HepG2 (cell line): ENCODE data around the gene MT4. TPM values are rescaled to one million over a fixed set of nuclear protein-coding genes. Genes with fewer than 3 reads are reported as not detected.

Source experiments
- CREBL2 ChIP-seq: sonication (generic); formaldehyde crosslinking; IDR thresholded peaks from 2 replicates; pipeline ENCODE4 v1.8.1; 2023; ENCODE audit warnings: missing genetic modification reagents, mild to moderate bottlenecking, borderline replicate concordance
- CTCF ChIP-seq: sonication (generic); formaldehyde crosslinking; IDR thresholded peaks from 2 replicates; pipeline ENCODE4 v1.5.0; 2020; ENCODE audit warnings: mild to moderate bottlenecking, missing genetic modification reagents, moderate library complexity
- ELF3 ChIP-seq: IDR thresholded peaks from 2 replicates; pipeline ENCODE4 v1.6.1; 2016; ENCODE audit warnings: missing genetic modification reagents, missing compliant biosample characterization
- HINFP ChIP-seq: sonication (generic); formaldehyde crosslinking; IDR thresholded peaks from 2 replicates; pipeline ENCODE4 v1.4.0; 2020; ENCODE audit warnings: low read depth, mild to moderate bottlenecking, missing genetic modification reagents
- HMGXB4 ChIP-seq, 2 experiments: sonication (generic) in 1 of 2; formaldehyde crosslinking in 1 of 2; IDR thresholded peaks; 2 replicates each; pipeline versions ENCODE4 v1.4.0 to v1.6.1; 2018 to 2020; ENCODE audit warnings: missing genetic modification reagents in 2 of 2, borderline replicate concordance in 1 of 2, low read depth in 1 of 2, mild to moderate bottlenecking in 1 of 2, missing biosample characterization in 1 of 2
- IKZF5 ChIP-seq: IDR thresholded peaks from 2 replicates; pipeline ENCODE4 v1.6.1; 2018; ENCODE audit warnings: missing genetic modification reagents, mild to moderate bottlenecking, missing compliant biosample characterization
- KDM2A ChIP-seq: sonication (generic); formaldehyde crosslinking; IDR thresholded peaks from 2 replicates; pipeline ENCODE4 v1.4.0; 2020; ENCODE audit warnings: low read depth, missing genetic modification reagents, borderline replicate concordance
- LCORL ChIP-seq, 2 experiments: fragments of 450-650 bp in 1 of 2; sonication (generic) in 1 of 2; formaldehyde crosslinking in 1 of 2; IDR thresholded peaks; 2 replicates each; pipeline versions ENCODE4 v1.5.0 to v1.6.1; 2017 to 2020; ENCODE audit warnings: antibody characterized with exemption in 1 of 2, missing genetic modification reagents in 1 of 2
- NR3C1 ChIP-seq: sonication (generic); formaldehyde crosslinking; IDR thresholded peaks from 2 replicates; pipeline ENCODE4 v1.4.0; 2020; ENCODE audit warnings: missing genetic modification reagents
- RAD21 ChIP-seq: fragments of 450-650 bp; formaldehyde crosslinking; IDR thresholded peaks from 2 replicates; pipeline ENCODE4 v1.5.0; 2020; ENCODE audit warnings: mild to moderate bottlenecking
- REL ChIP-seq: sonication (generic); formaldehyde crosslinking; conservative IDR thresholded peaks from 2 replicates; pipeline ENCODE4 v1.8.0; 2022; ENCODE audit warnings: mild to moderate bottlenecking, missing genetic modification reagents, moderate library complexity
- REPIN1 ChIP-seq: sonication (generic); formaldehyde crosslinking; IDR thresholded peaks from 2 replicates; pipeline ENCODE4 v1.8.0; 2022; ENCODE audit warnings: missing genetic modification reagents, low read depth, mild to moderate bottlenecking, borderline replicate concordance
- SMC3 ChIP-seq: IDR thresholded peaks from 2 replicates; pipeline ENCODE4 v1.6.1; 2011; ENCODE audit warnings: low read length, improper control_type of control experiment
- TARDBP ChIP-seq: sonication (generic); formaldehyde crosslinking; IDR thresholded peaks from 2 replicates; pipeline ENCODE4 v1.8.0; 2022; ENCODE audit warnings: mild to moderate bottlenecking, missing genetic modification reagents
- ZBTB34 ChIP-seq: sonication (generic); formaldehyde crosslinking; IDR thresholded peaks from 2 replicates; pipeline ENCODE4 v1.8.0; 2022; ENCODE audit warnings: mild to moderate bottlenecking, missing genetic modification reagents
- ZKSCAN8 ChIP-seq: IDR thresholded peaks from 2 replicates; pipeline ENCODE4 v1.6.1; 2016; ENCODE audit warnings: borderline replicate concordance, missing genetic modification reagents, missing compliant biosample characterization
- ZMYM4 ChIP-seq: sonication (generic); formaldehyde crosslinking; IDR thresholded peaks from 2 replicates; pipeline ENCODE4 v1.8.1; 2023; ENCODE audit warnings: mild to moderate bottlenecking, missing genetic modification reagents
- polyA plus RNA-seq, 8 experiments: library from polyadenylated mRNA; depleted of rRNA in 3 of 8; stranded (reverse) in 7 of 8; unstranded in 1 of 8; fragments of >200 nt; fragmentation: Illumina TruSeq in 4 of 8; extraction: Trizol in 4 of 8; gene quantifications; 2 replicates each; pipeline versions ENCODE4 v1.2.1 to v1.2.3, GENCODE V29; 2011 to 2016; ENCODE audit warnings: low read depth in 4 of 8, missing spikeins in 1 of 8, mixed read lengths in 1 of 8; ENCODE audit not compliant: insufficient read depth in 1 of 8
- total RNA-seq, 5 experiments: library from RNA; depleted of rRNA; stranded (reverse); fragments of >200 nt; fragmentation: Illumina TruSeq; extraction: Trizol; gene quantifications; 2 replicates each; pipeline ENCODE4 v1.2.3, GENCODE V29; 2016; ENCODE audit warnings: low read depth in 1 of 5

MT4 gene
- total and polyA plus RNA-seq, 2 of the 13 experiments (the other 11 are each of a cell fraction or from before 2014, with no cell fraction given): not detected

GRCh38 chr16:56576585-56577299, 11.9 kb downstream of the MT4 start (continued):
- TF ChIP-seq IKZF5 (CRISPR knock-in tag) (peak; percentile 33; the same call in 1 of the 2 replicates), LCORL (IDR thresholded peaks at IDR 0.05) (no peak), LCORL (CRISPR knock-in tag; IDR thresholded peaks at IDR 0.05) (peak; percentile 84), NR3C1 (CRISPR knock-in tag) (no peak), ZBTB34 (CRISPR knock-in tag) (0 out of 2 replicates have a peak, but pooled peaks have one; percentile 22), SMC3 (peak; percentile 80), CTCF (CRISPR knock-in tag) (peak; percentile 99), REPIN1 (CRISPR knock-in tag) (peak; percentile 56; the same call in 1 of the 2 replicates), HMGXB4 (CRISPR knock-in tag; IDR thresholded peaks at IDR 0.05; ENCODE audit: borderline replicate concordance in 1 of 2, low read depth in 1 of 2) (peak; percentile 24 to 49; a peak in 1 of 4 replicates), TARDBP (CRISPR knock-in tag) (0 out of 2 replicates have a peak, but pooled peaks have one; percentile 48), ZKSCAN8 (CRISPR knock-in tag) (no peak), RAD21 (peak; percentile 93), KDM2A (CRISPR knock-in tag) (peak; percentile 75), CREBL2 (no peak), ELF3 (CRISPR knock-in tag) (peak; percentile 78), REL (CRISPR knock-in tag) (no peak), HINFP (peak; percentile 45; the same call in 1 of the 2 replicates), ZMYM4 (CRISPR knock-in tag) (peak; percentile 60; the same call in 1 of the 2 replicates)
